Neural cell (in vitro differentiated cells): ENCODE data around the gene TPH2. TPM values are rescaled to one million over a fixed set of nuclear protein-coding genes. Genes with fewer than 3 reads are reported as not detected.

Experiments used
- H2AFZ ChIP-seq: fragments of 200-600, 300-800 bp; sonication (generic), shearing (Covaris generic); 2 replicates; pipeline ENCODE4 v1.6.0; 2014; ENCODE audit warnings: low read depth, mild to moderate bottlenecking, antibody characterized with exemption, low read length, moderate library complexity
- H3F3A ChIP-seq: fragments of 200-600 bp; shearing (Covaris generic); 2 replicates; pipeline ENCODE4 v1.6.1; 2016; ENCODE audit warnings: mild to moderate bottlenecking, moderate library complexity, mixed read lengths, antibody characterized with exemption, low read length; ENCODE audit not compliant: insufficient read depth, poor library complexity, severe bottlenecking
- H3K27ac ChIP-seq: fragments of 200-600, 300-800 bp; sonication (generic), shearing (Covaris generic); 2 replicates; pipeline ENCODE4 v1.5.1; 2014; ENCODE audit warnings: mild to moderate bottlenecking, low read length, moderate library complexity
- H3K27me3 ChIP-seq: fragments of 300-800, 200-600 bp; sonication (generic), shearing (Covaris generic); 2 replicates; pipeline ENCODE4 v1.6.0; 2014; ENCODE audit warnings: mild to moderate bottlenecking, low read depth, low read length, moderate library complexity; ENCODE audit not compliant: insufficient read depth
- H3K36me3 ChIP-seq: fragments of 300-800, 200-600 bp; sonication (generic), shearing (Covaris generic); 2 replicates; pipeline ENCODE4 v1.5.1; 2014; ENCODE audit warnings: mild to moderate bottlenecking, antibody characterized with exemption, low read length, moderate library complexity; ENCODE audit not compliant: insufficient read depth
- H3K4me2 ChIP-seq: fragments of 300-800, 200-600 bp; sonication (generic), shearing (Covaris generic); 2 replicates; pipeline ENCODE4 v1.6.0; 2014; ENCODE audit warnings: mild to moderate bottlenecking, low read length
- H3K4me3 ChIP-seq: fragments of 300-800, 200-600 bp; sonication (generic), shearing (Covaris generic); 2 replicates; pipeline ENCODE4 v1.5.1; 2014; ENCODE audit warnings: mild to moderate bottlenecking, low read length, moderate library complexity
- H3K79me2 ChIP-seq: fragments of 200-600 bp; shearing (Covaris generic); replicated peaks from 2 replicates; pipeline ENCODE4 v1.6.0; 2014; ENCODE audit warnings: mild to moderate bottlenecking, low read length, moderate library complexity; ENCODE audit not compliant: insufficient read depth
- H3K9ac ChIP-seq: fragments of 300-800, 200-600 bp; sonication (generic), shearing (Covaris generic); 2 replicates; pipeline ENCODE4 v1.6.1; 2016; ENCODE audit warnings: mild to moderate bottlenecking, low read length, mixed read lengths
- H3K9me2 ChIP-seq: fragments of 200-600 bp; shearing (Covaris generic); 2 replicates; pipeline ENCODE4 v1.6.1; 2016; ENCODE audit warnings: mild to moderate bottlenecking, low read length, mixed read lengths; ENCODE audit not compliant: insufficient read depth
- H3K9me3 ChIP-seq: fragments of 200-600, 300-800 bp; sonication (generic), shearing (Covaris generic); 2 replicates; pipeline ENCODE4 v1.6.1; 2016; ENCODE audit warnings: mild to moderate bottlenecking, mixed run types, low read length, moderate library complexity, mixed read lengths
- H4K20me1 ChIP-seq: fragments of 200-600 bp; shearing (Covaris generic); 2 replicates; pipeline ENCODE4 v1.6.1; 2016; ENCODE audit warnings: mild to moderate bottlenecking, mixed run types; ENCODE audit not compliant: insufficient read depth
- EP300 ChIP-seq: fragments of 450-650 bp; conservative IDR thresholded peaks from 2 replicates; pipeline ENCODE4 v1.6.1; 2014; ENCODE audit warnings: antibody characterized with exemption, mild to moderate bottlenecking, moderate library complexity; ENCODE audit not compliant: poor library complexity, severe bottlenecking
- EZH2 ChIP-seq: fragments of 200-600, 300-800 bp; shearing (Covaris generic), sonication (generic); IDR thresholded peaks from 2 replicates; pipeline ENCODE4 v1.6.1; 2014; ENCODE audit warnings: antibody characterized with exemption, low read length, borderline replicate concordance, mild to moderate bottlenecking; ENCODE audit not compliant: insufficient read depth, poor library complexity, severe bottlenecking
- MXI1 ChIP-seq: fragments of 450-650 bp; conservative IDR thresholded peaks from 2 replicates; pipeline ENCODE4 v1.6.1; 2014; ENCODE audit warnings: antibody characterized with exemption, mild to moderate bottlenecking; ENCODE audit not compliant: poor library complexity, severe bottlenecking
- POLR2AphosphoS5 ChIP-seq: IDR thresholded peaks from 2 replicates; pipeline ENCODE4 v1.6.1; 2012
- RAD21 ChIP-seq: fragments of 450-650 bp; conservative IDR thresholded peaks from 2 replicates; pipeline ENCODE4 v1.6.1; 2014; ENCODE audit warnings: antibody characterized with exemption, mild to moderate bottlenecking, moderate library complexity
- SMC3 ChIP-seq: fragments of 450-650 bp; conservative IDR thresholded peaks from 2 replicates; pipeline ENCODE4 v1.6.1; 2014; ENCODE audit warnings: antibody characterized with exemption, mild to moderate bottlenecking, moderate library complexity; ENCODE audit not compliant: poor library complexity
- TAF1 ChIP-seq: IDR thresholded peaks from 2 replicates; pipeline ENCODE4 v1.6.1; 2012; ENCODE audit warnings: low read depth
- polyA plus RNA-seq: library from polyadenylated mRNA; depleted of rRNA; stranded (reverse); fragments of >200 nt; gene quantifications from 2 replicates; pipeline ENCODE4 v1.2.3, GENCODE V29; 2014
- TF ChIP-seq, protein P1 (sequence below): IDR thresholded peaks from 2 replicates; pipeline ENCODE4 v1.6.1; 2012; ENCODE audit warnings: borderline replicate concordance
- TF ChIP-seq, protein P2 (sequence below): fragments of 450-650 bp; IDR thresholded peaks from 2 replicates; pipeline ENCODE4 v1.5.1; 2014; ENCODE audit warnings: antibody characterized with exemption, mild to moderate bottlenecking, moderate library complexity; ENCODE audit not compliant: poor library complexity, severe bottlenecking

The TPH2 gene
- polyA plus RNA-seq, 1 donor from 2014 or later = 0.33 TPM

DNA sequence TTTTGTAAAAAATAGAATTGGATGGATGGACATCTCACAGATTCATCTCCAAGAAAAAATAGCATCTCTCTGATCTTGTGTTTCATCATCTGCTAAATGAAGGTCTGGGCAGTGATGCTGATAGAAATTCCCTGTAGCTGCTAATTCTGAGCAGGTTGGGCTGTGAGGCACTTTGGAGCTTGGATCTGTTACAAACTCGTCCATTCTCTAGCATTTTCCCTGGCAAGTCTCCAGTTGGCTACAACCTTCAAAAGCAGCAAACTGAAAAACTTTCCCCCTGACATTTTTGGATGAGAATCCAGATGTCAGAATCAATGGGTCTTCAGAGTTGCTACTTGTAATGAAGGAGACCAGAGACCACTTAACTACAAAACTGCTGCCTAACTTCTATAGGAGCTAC lies 72.7 kb downstream of the TPH2 start:
- Histone ChIP-seq H3K4me3 (no peak overlapping the region), H3K9me2 (no peaks in the 10 kb centered on the region), H3K27ac (no peak overlapping the region), H3K9me3 (no peaks in the 10 kb centered on the region), H4K20me1 (no peaks in the 10 kb centered on the region), H3K9ac (no peak overlapping the region), H3K4me2 (no peak overlapping the region), H2AFZ (no peak overlapping the region), H3K36me3 (no peaks in the 10 kb centered on the region), H3F3A (no peaks in the 10 kb centered on the region), H3K27me3 (no peaks in the 10 kb centered on the region), H3K79me2 (no peaks in the 10 kb centered on the region)
- TF ChIP-seq, protein P1, sequence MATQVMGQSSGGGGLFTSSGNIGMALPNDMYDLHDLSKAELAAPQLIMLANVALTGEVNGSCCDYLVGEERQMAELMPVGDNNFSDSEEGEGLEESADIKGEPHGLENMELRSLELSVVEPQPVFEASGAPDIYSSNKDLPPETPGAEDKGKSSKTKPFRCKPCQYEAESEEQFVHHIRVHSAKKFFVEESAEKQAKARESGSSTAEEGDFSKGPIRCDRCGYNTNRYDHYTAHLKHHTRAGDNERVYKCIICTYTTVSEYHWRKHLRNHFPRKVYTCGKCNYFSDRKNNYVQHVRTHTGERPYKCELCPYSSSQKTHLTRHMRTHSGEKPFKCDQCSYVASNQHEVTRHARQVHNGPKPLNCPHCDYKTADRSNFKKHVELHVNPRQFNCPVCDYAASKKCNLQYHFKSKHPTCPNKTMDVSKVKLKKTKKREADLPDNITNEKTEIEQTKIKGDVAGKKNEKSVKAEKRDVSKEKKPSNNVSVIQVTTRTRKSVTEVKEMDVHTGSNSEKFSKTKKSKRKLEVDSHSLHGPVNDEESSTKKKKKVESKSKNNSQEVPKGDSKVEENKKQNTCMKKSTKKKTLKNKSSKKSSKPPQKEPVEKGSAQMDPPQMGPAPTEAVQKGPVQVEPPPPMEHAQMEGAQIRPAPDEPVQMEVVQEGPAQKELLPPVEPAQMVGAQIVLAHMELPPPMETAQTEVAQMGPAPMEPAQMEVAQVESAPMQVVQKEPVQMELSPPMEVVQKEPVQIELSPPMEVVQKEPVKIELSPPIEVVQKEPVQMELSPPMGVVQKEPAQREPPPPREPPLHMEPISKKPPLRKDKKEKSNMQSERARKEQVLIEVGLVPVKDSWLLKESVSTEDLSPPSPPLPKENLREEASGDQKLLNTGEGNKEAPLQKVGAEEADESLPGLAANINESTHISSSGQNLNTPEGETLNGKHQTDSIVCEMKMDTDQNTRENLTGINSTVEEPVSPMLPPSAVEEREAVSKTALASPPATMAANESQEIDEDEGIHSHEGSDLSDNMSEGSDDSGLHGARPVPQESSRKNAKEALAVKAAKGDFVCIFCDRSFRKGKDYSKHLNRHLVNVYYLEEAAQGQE = no peak
- no peak for TF ChIP-seq RAD21
- TF ChIP-seq SMC3 = no peak

DNA sequence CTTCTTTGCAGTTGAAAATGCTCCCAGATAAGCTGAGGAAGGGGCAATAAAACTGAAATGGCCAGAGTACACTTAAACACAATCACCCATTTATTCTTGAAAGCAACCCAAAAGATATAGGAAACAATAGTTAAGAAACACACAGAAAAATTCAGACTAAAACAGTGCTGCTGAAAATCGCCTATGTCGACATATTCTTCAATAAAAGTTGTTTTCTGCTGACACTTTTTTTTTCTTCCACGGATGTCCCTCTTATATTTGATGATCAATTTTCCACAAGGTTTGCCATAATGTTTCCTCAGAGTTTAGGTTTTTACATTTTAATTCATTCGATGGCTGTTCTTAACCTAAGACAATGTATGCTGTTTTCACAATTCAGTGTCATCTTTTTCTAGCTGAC lies 74.2 kb downstream of the TPH2 start:
- no peaks in the 10 kb centered on the region for H3K27me3 ChIP-seq
- H3K79me2 ChIP-seq = no peaks in the 10 kb centered on the region
- TF ChIP-seq MXI1 (no peak), EP300 (no peak), POLR2AphosphoS5 (no peak), SMC3 (no peak), TAF1 (no peak), EZH2 (no peak), RAD21 (no peak)
- TF ChIP-seq, protein P2, sequence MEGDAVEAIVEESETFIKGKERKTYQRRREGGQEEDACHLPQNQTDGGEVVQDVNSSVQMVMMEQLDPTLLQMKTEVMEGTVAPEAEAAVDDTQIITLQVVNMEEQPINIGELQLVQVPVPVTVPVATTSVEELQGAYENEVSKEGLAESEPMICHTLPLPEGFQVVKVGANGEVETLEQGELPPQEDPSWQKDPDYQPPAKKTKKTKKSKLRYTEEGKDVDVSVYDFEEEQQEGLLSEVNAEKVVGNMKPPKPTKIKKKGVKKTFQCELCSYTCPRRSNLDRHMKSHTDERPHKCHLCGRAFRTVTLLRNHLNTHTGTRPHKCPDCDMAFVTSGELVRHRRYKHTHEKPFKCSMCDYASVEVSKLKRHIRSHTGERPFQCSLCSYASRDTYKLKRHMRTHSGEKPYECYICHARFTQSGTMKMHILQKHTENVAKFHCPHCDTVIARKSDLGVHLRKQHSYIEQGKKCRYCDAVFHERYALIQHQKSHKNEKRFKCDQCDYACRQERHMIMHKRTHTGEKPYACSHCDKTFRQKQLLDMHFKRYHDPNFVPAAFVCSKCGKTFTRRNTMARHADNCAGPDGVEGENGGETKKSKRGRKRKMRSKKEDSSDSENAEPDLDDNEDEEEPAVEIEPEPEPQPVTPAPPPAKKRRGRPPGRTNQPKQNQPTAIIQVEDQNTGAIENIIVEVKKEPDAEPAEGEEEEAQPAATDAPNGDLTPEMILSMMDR = no peak
- TF ChIP-seq, protein P1 = no peak

More for the DNA sequence above, 74.2 kb downstream of the TPH2 start:
- no peaks in the 10 kb centered on the region for H3K36me3 ChIP-seq
- no peaks in the 10 kb centered on the region for H3K9me2 ChIP-seq
- H4K20me1 ChIP-seq = no peaks in the 10 kb centered on the region
- H3K4me2 ChIP-seq = no peak overlapping the region
- no peaks in the 10 kb centered on the region for H3F3A ChIP-seq
- no peak overlapping the region for H3K9ac ChIP-seq
- no peak overlapping the region for H2AFZ ChIP-seq
- H3K27ac ChIP-seq = no peak overlapping the region
- H3K9me3 ChIP-seq = no peaks in the 10 kb centered on the region
- no peak overlapping the region for H3K4me3 ChIP-seq
